HCT116 (cell line): ENCODE results near the gene GRPR.
"Not testable (repeated sequence)": the region's sequence is repeated elsewhere in the genome, so short reads cannot be mapped to it uniquely, and the experiment has no call there.

Experiments used
- CEBPB ChIP-seq: IDR thresholded peaks from 2 replicates; pipeline ENCODE4 v1.6.1; 2012; ENCODE audit warnings: low read depth
- EZH2 ChIP-seq: fragments of 200-600 bp; sonication (generic); IDR thresholded peaks from 2 replicates; pipeline ENCODE4 v1.6.1; 2017; ENCODE audit warnings: antibody characterized with exemption, mixed run types
- JUND ChIP-seq: IDR thresholded peaks from 2 replicates; pipeline ENCODE4 v1.6.1; 2012
- POLR2A ChIP-seq: IDR thresholded peaks from 2 replicates; pipeline ENCODE4 v1.7.0; 2011; ENCODE audit warnings: borderline replicate concordance; ENCODE audit not compliant: insufficient read depth, insufficient read length; ENCODE audit errors: extremely low read depth
- TF ChIP-seq, protein P1 (sequence below), 3 experiments: fragments of 200-600 bp in 1 of 3; sonication (generic) in 1 of 3; IDR thresholded peaks in 2 of 3; conservative IDR thresholded peaks in 1 of 3; 2 replicates each; pipeline ENCODE4 v1.5.1; 2012 to 2017; ENCODE audit warnings: low read depth in 2 of 3, low read length in 2 of 3, antibody characterized with exemption in 1 of 3, borderline replicate concordance in 1 of 3, control low read depth in 1 of 3, mild to moderate bottlenecking in 1 of 3, mixed read lengths in 1 of 3, mixed run types in 1 of 3, moderate library complexity in 1 of 3; ENCODE audit not compliant: insufficient read depth in 1 of 3
- TF ChIP-seq, protein P2 (sequence below): IDR thresholded peaks from 2 replicates; pipeline ENCODE4 v1.6.1; 2012

DNA sequence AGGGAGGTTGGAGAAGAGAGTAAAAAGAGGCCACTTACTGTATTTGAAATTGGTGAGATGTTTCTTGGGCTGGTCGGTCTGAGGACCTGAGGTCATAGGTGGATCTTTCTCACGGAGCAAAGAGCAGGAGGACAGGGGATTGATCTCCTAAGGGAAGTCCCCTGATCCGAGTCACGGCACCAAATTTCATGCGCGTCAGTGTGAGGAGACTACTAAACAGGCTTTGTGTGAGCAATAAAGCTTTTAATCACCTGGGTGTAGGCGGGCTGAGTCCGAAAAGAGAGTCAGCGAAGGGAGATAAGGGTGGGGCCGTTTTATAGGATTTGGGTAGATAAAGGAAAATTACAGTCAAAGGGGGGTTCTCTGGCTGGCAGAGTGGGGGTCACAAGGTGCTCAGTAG is 60.5 kb downstream of the GRPR start:
- not testable (repeated sequence) for TF ChIP-seq EZH2, CEBPB, POLR2A, JUND
- TF ChIP-seq, protein P1, sequence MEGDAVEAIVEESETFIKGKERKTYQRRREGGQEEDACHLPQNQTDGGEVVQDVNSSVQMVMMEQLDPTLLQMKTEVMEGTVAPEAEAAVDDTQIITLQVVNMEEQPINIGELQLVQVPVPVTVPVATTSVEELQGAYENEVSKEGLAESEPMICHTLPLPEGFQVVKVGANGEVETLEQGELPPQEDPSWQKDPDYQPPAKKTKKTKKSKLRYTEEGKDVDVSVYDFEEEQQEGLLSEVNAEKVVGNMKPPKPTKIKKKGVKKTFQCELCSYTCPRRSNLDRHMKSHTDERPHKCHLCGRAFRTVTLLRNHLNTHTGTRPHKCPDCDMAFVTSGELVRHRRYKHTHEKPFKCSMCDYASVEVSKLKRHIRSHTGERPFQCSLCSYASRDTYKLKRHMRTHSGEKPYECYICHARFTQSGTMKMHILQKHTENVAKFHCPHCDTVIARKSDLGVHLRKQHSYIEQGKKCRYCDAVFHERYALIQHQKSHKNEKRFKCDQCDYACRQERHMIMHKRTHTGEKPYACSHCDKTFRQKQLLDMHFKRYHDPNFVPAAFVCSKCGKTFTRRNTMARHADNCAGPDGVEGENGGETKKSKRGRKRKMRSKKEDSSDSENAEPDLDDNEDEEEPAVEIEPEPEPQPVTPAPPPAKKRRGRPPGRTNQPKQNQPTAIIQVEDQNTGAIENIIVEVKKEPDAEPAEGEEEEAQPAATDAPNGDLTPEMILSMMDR (IDR thresholded peaks at IDR 0.05 in 2 of 3, conservative IDR thresholded peaks at IDR 0.05 in 1 of 3; ENCODE audit: borderline replicate concordance in 1 of 3, insufficient read depth in 1 of 3, low read depth in 2 of 3, low read length in 2 of 3): not testable (repeated sequence)
- TF ChIP-seq, protein P2, sequence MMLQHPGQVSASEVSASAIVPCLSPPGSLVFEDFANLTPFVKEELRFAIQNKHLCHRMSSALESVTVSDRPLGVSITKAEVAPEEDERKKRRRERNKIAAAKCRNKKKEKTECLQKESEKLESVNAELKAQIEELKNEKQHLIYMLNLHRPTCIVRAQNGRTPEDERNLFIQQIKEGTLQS: not testable (repeated sequence)
